GM13976 (cell line): ENCODE measurements around the gene UTY.

Source experiments
- DNase-seq: peaks from one replicate; pipeline ENCODE4 v3.0.0; 2012; ENCODE audit warnings: low spot score
- in situ Hi-C: fragments of 300-500 bp; cut with MboI; formaldehyde crosslinking; loops from one replicate; pipeline ENCODE4 v1.12.0; 2022; ENCODE audit warnings: low sequenced_read_pairs, mixed read lengths, inconsistent platforms; ENCODE audit not compliant: unreplicated experiment
- TF ChIP-seq, protein P1 (sequence below): IDR thresholded peaks from 2 replicates; pipeline ENCODE4 v1.5.1; 2012; ENCODE audit warnings: borderline replicate concordance, mild to moderate bottlenecking; ENCODE audit not compliant: insufficient read depth; ENCODE audit errors: extremely low read depth, missing control alignments, control extremely low read depth

Gene UTY

DNA sequence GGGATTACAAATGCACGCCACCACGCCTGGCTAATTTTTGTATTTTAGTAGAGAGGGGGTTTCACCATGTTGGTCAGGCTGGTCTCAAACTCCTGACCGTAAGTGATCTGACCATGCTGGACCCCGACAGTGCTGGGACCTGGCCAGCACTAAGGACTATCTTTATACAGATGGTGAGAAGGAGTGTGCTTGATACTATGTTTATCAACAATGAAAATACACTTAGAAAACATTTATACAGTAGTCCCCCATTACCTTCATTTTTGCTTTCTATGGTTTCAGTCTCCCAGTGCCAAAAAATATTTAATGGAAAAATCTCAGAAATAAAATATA, 111.4 kb downstream of the UTY start:
- DNase-seq = no peak
- in situ Hi-C loops = no loop called here
- TF ChIP-seq, protein P1, sequence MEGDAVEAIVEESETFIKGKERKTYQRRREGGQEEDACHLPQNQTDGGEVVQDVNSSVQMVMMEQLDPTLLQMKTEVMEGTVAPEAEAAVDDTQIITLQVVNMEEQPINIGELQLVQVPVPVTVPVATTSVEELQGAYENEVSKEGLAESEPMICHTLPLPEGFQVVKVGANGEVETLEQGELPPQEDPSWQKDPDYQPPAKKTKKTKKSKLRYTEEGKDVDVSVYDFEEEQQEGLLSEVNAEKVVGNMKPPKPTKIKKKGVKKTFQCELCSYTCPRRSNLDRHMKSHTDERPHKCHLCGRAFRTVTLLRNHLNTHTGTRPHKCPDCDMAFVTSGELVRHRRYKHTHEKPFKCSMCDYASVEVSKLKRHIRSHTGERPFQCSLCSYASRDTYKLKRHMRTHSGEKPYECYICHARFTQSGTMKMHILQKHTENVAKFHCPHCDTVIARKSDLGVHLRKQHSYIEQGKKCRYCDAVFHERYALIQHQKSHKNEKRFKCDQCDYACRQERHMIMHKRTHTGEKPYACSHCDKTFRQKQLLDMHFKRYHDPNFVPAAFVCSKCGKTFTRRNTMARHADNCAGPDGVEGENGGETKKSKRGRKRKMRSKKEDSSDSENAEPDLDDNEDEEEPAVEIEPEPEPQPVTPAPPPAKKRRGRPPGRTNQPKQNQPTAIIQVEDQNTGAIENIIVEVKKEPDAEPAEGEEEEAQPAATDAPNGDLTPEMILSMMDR = no peak

- in situ Hi-C loops = no loop called here
- no peak for DNase-seq
- TF ChIP-seq, protein P1 = no peak
These were observed 116.2 kb downstream of the UTY start for GRCh38 chrY:13363641-13364040.

- in situ Hi-C loops = no loop called here
- DNase-seq = no peak
- TF ChIP-seq, protein P1 = no peak
These were observed 117.2 kb downstream of the UTY start for GRCh38 chrY:13362662-13363061.

DNA sequence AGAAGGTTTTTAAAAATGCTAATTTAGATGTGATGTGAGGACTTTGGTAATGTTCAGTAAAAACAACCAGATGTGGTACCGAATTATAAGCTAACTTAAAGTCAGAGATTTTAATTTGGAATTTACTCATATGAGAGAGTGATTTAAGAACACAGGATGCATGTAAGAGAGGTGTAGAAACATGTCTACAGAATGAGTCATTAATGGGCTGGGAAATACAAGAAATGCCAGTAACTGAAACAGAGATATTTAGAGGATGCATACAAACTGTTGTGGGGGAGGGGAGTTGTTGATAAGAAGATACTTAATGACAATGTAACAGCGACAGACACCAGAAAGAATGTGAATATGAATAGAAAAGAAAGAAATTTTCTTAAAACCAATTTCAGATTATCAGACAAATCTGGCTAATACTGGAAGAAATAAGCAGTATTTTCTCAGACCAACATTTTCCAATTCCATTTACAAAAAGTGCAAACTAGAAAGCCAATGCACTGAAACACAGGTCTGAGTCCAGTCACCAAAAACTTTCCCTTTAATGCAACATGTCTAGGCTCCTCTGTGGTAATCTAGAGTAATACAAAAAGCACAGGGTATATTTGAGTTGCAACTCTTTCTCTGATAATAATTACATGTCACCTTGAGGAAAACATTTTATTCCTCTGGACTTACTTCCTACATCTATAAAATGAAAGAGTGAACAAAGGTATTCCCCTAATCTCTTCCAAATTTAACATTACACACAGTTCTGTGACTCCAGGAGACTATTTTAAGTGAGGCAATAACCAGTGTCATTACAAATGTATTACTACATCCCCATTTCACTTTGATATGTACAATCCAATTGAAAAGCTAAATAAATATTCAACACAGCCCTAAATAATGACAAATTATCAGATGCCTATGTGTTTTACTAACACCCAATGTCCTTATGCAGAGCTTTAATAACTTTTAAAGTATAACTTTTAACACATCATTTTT, 117.9 kb downstream of the UTY start:
- no peak for DNase-seq
- in situ Hi-C loops = no loop called here
- TF ChIP-seq, protein P1 = no peak

- TF ChIP-seq, protein P1 = no peak
- in situ Hi-C loops = no loop called here
- no peak for DNase-seq
These were observed 128.4 kb downstream of the UTY start for GRCh38 chrY:13351443-13351842.

DNA sequence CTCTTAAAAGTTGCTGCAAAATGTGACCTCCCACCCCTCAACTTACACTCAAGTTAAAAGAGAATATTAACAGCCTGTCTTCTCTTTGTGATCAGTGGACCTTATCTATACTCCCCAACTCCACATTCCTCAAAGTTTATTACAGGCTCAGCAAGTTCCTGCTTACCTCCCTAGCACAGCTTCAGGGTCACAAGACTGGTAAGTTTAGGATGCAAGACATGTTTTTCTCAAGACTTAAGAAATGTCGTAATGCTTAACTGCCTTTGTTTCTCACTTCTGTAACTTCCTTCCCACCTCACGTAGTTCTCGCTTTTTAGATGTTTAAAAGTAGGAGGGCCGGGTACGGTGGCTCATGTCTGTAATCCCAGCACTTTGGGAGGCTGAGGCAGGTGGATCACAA, 132.7 kb downstream of the UTY start:
- no peak for DNase-seq
- in situ Hi-C loops = no loop called here

More for the DNA sequence above, 132.7 kb downstream of the UTY start:
- TF ChIP-seq, protein P1 = no peak
